NCI-H2196 (cell line): Measurements from ENCODE around the gene TNS3.
"Not testable (repeated sequence)": the region's sequence is repeated elsewhere in the genome, so short reads cannot be mapped to it uniquely, and the experiment has no call there.

ENCODE experiments used
- DNase-seq: peaks from one replicate; lab custom pipeline; 2025; ENCODE audit not compliant: unreplicated experiment; lab: John Stamatoyannopoulos, UW

Gene TNS3

GRCh38 chr7:47543056-47543455 is 38.9 kb downstream of the TNS3 start:
- no peak for DNase-seq

GRCh38 chr7:47542051-47542450 is 39.9 kb downstream of the TNS3 start:
- no peak for DNase-seq

GRCh38 chr7:47541485-47541884 is 40.4 kb downstream of the TNS3 start:
- not testable (repeated sequence) for DNase-seq

- no peak for DNase-seq
Observed at GRCh38 chr7:47540387-47541350, 41.2 kb downstream of the TNS3 start.

GRCh38 chr7:47540053-47540386 is 41.9 kb downstream of the TNS3 start:
- DNase-seq: no peak

- no peak for DNase-seq
Observed at GRCh38 chr7:47539398-47540052, 42.4 kb downstream of the TNS3 start.

GRCh38 chr7:47538846-47539311 is 43.0 kb downstream of the TNS3 start:
- no peak for DNase-seq

- no peak for DNase-seq
Observed at GRCh38 chr7:47537716-47538675, 43.9 kb downstream of the TNS3 start.

GRCh38 chr7:47536661-47537611 is 45.0 kb downstream of the TNS3 start:
- DNase-seq: no peak

GRCh38 chr7:47535704-47536628 is 45.9 kb downstream of the TNS3 start:
- DNase-seq: no peak

GRCh38 chr7:47535035-47535703 is 46.7 kb downstream of the TNS3 start:
- no peak for DNase-seq

GRCh38 chr7:47534322-47535034 is 47.4 kb downstream of the TNS3 start:
- no peak for DNase-seq

GRCh38 chr7:47531584-47532492 is 50.1 kb downstream of the TNS3 start:
- DNase-seq: no peak

- DNase-seq: no peak
Observed at GRCh38 chr7:47529826-47530555, 51.9 kb downstream of the TNS3 start.

GRCh38 chr7:47529405-47529804 is 52.5 kb downstream of the TNS3 start:
- no peak for DNase-seq

GRCh38 chr7:47528471-47528870 is 53.4 kb downstream of the TNS3 start:
- no peak for DNase-seq
